Non-pigmented ciliary epithelial cell (primary cell): ENCODE measurements around the gene POLR2H.

Experiments
- DNase-seq: peaks from one replicate; pipeline ENCODE4 v3.0.0-alpha.2; 2010; ENCODE audit warnings: low read depth

Gene POLR2H

GRCh38 chr3:184387174-184387714 lies 25.7 kb downstream of the POLR2H start:
- no peak for DNase-seq

GRCh38 chr3:184388164-184388935 lies 26.8 kb downstream of the POLR2H start:
- DNase-seq, result no peak

GRCh38 chr3:184388936-184389230 lies 27.4 kb downstream of the POLR2H start:
- no peak for DNase-seq

- no peak for DNase-seq
These were observed 27.9 kb downstream of the POLR2H start for GRCh38 chr3:184389384-184389783.

- no peak for DNase-seq
These were observed 28.5 kb downstream of the POLR2H start for GRCh38 chr3:184389935-184390528.

GRCh38 chr3:184391266-184391665 lies 29.8 kb downstream of the POLR2H start:
- no peak for DNase-seq

- no peak for DNase-seq
These were observed 33.8 kb downstream of the POLR2H start for GRCh38 chr3:184395320-184395660.

GRCh38 chr3:184399410-184399809 lies 37.9 kb downstream of the POLR2H start:
- DNase-seq, result peak; percentile 82

GRCh38 chr3:184405075-184406030 lies 43.8 kb downstream of the POLR2H start:
- no peak for DNase-seq

- no peak for DNase-seq
These were observed 47.9 kb downstream of the POLR2H start for GRCh38 chr3:184409331-184409926.

- no peak for DNase-seq
These were observed 48.5 kb downstream of the POLR2H start for GRCh38 chr3:184409946-184410500.

GRCh38 chr3:184414418-184415202 lies 53.1 kb downstream of the POLR2H start:
- DNase-seq, result no peak

- DNase-seq, result no peak
These were observed 53.6 kb downstream of the POLR2H start for GRCh38 chr3:184415203-184415490.

GRCh38 chr3:184417619-184418327 lies 56.3 kb downstream of the POLR2H start:
- no peak for DNase-seq
